DOHH2 (cell line): ENCODE measurements around the gene ZNF8.

Experiments used
- EZH2phosphoT487 ChIP-seq: fragments of 200-600 bp; sonication (generic); IDR thresholded peaks from 2 replicates; pipeline ENCODE4 v1.6.1; 2017; ENCODE audit warnings: borderline replicate concordance, mild to moderate bottlenecking, antibody characterized with exemption, low read length, moderate library complexity, mixed read lengths
- TF ChIP-seq, protein P1 (sequence below): fragments of 200-600 bp; sonication (generic); IDR thresholded peaks from one replicate; pipeline ENCODE4 v1.5.1; 2014; ENCODE audit warnings: antibody characterized with exemption, mild to moderate bottlenecking, low read depth, low read length; ENCODE audit not compliant: poor library complexity, severe bottlenecking

- TF ChIP-seq, protein P1, sequence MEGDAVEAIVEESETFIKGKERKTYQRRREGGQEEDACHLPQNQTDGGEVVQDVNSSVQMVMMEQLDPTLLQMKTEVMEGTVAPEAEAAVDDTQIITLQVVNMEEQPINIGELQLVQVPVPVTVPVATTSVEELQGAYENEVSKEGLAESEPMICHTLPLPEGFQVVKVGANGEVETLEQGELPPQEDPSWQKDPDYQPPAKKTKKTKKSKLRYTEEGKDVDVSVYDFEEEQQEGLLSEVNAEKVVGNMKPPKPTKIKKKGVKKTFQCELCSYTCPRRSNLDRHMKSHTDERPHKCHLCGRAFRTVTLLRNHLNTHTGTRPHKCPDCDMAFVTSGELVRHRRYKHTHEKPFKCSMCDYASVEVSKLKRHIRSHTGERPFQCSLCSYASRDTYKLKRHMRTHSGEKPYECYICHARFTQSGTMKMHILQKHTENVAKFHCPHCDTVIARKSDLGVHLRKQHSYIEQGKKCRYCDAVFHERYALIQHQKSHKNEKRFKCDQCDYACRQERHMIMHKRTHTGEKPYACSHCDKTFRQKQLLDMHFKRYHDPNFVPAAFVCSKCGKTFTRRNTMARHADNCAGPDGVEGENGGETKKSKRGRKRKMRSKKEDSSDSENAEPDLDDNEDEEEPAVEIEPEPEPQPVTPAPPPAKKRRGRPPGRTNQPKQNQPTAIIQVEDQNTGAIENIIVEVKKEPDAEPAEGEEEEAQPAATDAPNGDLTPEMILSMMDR: no peak
- TF ChIP-seq EZH2phosphoT487: no peak
These were observed 72.3 kb downstream of the ZNF8 start for GRCh38 chr19:58350871-58351557.
